ENCODE results near the gene SLC48A1.

DNA sequence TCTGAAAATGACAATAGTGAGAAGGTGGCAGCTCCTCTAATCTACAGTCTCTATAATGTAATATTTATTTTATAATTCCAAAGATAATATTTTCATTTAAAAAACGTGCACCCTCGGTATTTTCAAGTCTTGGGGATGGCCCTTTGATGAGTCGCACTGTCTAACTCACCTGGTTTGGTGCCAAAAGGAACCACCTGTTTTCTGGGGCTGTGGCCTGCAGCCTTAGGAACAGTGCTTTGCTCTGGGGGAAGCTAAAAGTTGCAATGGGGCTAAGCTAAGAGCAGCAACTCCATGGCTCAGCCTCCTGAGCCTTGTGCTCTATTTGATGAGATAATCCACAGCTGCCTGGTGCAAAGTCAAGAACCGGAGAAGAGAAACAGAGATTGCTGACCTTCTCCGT, 41.3 kb upstream of the SLC48A1 start:
- TF ChIP-seq CTCF (IDR thresholded peaks at IDR 0.05) (no peak), POLR2A (IDR thresholded peaks at IDR 0.05) (no peak)
